Measurements from ENCODE around the gene KPNA1.
"Not testable (repeated sequence)": the region's sequence is repeated elsewhere in the genome, so short reads cannot be mapped to it uniquely, and the experiment has no call there.

KPNA1 gene

DNA sequence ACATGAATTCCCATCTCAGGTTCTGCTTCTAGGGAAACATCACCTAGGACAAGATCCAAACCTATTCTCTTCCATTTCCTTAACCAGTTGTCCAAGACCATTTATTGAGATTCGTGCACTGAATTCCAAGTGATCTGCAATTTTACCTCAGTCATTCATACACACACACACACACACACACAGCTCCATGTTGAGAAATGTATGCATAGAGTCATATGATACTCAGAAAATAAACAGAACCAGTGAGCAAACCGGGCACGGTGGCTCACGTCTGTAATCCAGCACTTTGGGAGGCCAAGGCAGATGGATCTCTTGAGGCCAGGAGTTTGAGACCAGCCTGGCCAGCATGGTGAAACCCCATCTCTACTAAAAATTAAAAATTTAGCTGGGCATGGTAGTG lies 6.1 kb upstream of the KPNA1 start:
- no peak overlapping the region for H3K27ac ChIP-seq (ENCODE audit: low read depth, low read length, severe bottlenecking)
- H3K36me3 ChIP-seq (ENCODE audit: control insufficient read depth, insufficient read depth, low read length): no peaks in the 10 kb centered on the region
- no peaks in the 10 kb centered on the region for H3K4me1 ChIP-seq (ENCODE audit: control insufficient read depth, insufficient read depth, low read length, poor library complexity, severe bottlenecking)
- H3K9me3 ChIP-seq (ENCODE audit: control insufficient read depth, low read length): no peaks in the 10 kb centered on the region
- 94 to 97% methylated on average over 4 of the region's 4 CpGs for WGBS, 2 experiments (ENCODE audit: insufficient coverage in 2 of 2)
- no peak overlapping the region for H3K4me3 ChIP-seq (ENCODE audit: extremely low read depth, insufficient read depth, low read length, poor library complexity, severe bottlenecking)

DNA sequence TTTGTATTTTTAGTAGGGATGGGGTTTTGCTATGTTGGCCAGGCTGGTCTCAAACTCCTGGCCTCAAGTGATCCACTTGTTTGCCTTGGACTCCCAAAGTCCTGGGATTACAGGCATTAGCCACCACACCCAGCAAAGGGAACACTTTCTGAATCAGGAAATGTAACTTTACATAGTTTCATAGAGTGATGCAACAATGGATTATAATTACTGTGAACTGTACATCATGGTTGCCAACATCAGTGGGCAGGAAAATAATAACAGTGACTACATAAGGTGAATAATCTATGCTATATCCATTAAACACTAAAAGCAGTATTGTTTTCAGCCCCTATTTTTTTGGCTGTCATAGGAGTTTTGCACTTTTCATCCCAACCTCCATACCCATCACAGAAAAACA lies 5.0 kb upstream of the KPNA1 start:
- Histone ChIP-seq H3K27ac (ENCODE audit: low read depth, low read length, severe bottlenecking) (no peak overlapping the region), H3K36me3 (ENCODE audit: control insufficient read depth, insufficient read depth, low read length) (no peaks in the 10 kb centered on the region), H3K4me1 (ENCODE audit: control insufficient read depth, insufficient read depth, low read length, poor library complexity, severe bottlenecking) (no peaks in the 10 kb centered on the region), H3K4me3 (ENCODE audit: extremely low read depth, insufficient read depth, low read length, poor library complexity, severe bottlenecking) (no peak overlapping the region), H3K9me3 (ENCODE audit: control insufficient read depth, low read length) (no peaks in the 10 kb centered on the region)

DNA sequence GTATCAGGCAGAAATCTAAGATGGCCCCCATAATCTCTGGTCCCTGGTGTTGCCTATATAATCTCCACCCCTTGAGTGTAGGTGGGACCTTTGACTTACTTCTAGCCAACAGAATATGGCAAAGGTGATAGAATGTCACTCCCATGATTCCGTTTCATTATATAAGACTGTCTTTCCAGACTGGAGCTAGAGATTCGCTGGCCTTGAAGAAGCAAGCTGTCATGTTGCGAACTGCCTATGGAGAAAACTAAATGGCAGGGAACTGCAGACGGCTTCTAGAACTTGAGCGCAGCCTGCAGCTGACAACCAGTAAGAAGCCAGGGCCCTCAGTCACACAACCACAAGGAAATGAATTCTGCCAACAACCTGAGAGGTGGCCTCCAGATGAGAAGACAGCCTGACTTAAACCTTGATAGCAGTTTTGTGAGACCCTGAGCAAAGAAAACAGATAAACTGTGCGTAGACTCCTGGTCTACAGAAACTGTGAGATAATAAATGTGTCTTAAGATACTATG lies 2.2 kb upstream of the KPNA1 start:
- Histone ChIP-seq H3K4me3 (ENCODE audit: extremely low read depth, insufficient read depth, low read length, poor library complexity, severe bottlenecking) (no peak overlapping the region), H3K4me1 (ENCODE audit: control insufficient read depth, insufficient read depth, low read length, poor library complexity, severe bottlenecking) (no peaks in the 10 kb centered on the region), H3K27ac (ENCODE audit: low read depth, low read length, severe bottlenecking) (no peak overlapping the region), H3K9me3 (ENCODE audit: control insufficient read depth, low read length) (no peaks in the 10 kb centered on the region), H3K36me3 (ENCODE audit: control insufficient read depth, insufficient read depth, low read length) (no peaks in the 10 kb centered on the region)
- WGBS, 2 experiments (ENCODE audit: insufficient coverage in 2 of 2): 88 to 93% methylated on average over 5 of the region's 6 CpGs

DNA sequence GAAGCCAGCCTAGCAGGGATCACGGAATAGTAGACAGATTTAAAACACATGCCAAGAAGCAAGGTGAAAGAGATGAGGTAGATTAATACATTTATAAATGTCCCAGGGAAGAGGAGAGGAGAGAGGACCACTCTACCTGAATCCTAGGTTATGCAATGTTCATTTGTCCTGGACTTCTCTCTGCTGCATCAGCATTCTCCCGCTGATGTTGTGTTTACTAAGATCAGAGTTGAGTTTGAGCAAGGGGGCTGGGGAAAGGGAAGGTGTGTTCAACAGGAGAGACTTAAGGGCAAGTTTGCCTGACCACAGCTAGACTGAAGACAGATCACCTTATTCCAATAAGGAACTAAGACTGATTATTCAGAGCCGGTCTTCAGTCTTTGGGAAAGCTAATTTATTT lies 1.1 kb upstream of the KPNA1 start:
- no peaks in the 10 kb centered on the region for H3K9me3 ChIP-seq (ENCODE audit: control insufficient read depth, low read length)
- H3K4me1 ChIP-seq (ENCODE audit: control insufficient read depth, insufficient read depth, low read length, poor library complexity, severe bottlenecking): peaks cover 7% of the 10 kb centered on the region
- H3K4me3 ChIP-seq (ENCODE audit: extremely low read depth, insufficient read depth, low read length, poor library complexity, severe bottlenecking): no peak overlapping the region
- WGBS, 2 experiments (ENCODE audit: insufficient coverage in 2 of 2): 100% methylated on average over 2 to 3 of the region's 3 CpGs
- peaks cover 4% of the 10 kb centered on the region for H3K36me3 ChIP-seq (ENCODE audit: control insufficient read depth, insufficient read depth, low read length)
- H3K27ac ChIP-seq (ENCODE audit: low read depth, low read length, severe bottlenecking): no peak overlapping the region

DNA sequence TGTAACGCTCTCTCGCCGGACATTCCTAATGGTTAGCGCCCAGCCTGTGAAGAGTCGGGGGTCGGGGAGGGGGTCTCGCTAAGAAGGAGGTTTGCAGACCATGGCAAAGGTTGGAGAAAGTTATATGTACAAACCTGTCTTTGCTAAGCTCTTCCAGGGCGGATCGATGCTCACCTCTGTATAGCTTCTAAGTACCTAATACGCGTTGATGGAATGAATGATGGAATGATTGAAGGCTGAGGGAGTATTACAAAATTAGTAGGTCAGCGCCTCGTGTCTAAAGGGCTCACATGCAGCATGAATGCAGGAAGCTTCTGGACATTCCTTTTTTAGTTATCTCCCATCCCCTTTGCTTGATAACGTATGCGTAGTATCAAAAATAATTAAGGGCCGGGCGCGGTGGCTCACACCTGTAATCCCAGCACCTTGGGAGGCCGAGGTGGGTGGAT lies 305 bp upstream of the KPNA1 start:
- peaks cover 7% of the 10 kb centered on the region for H3K4me1 ChIP-seq (ENCODE audit: control insufficient read depth, insufficient read depth, low read length, poor library complexity, severe bottlenecking)
- no peaks in the 10 kb centered on the region for H3K9me3 ChIP-seq (ENCODE audit: control insufficient read depth, low read length)
- 27 to 39% methylated on average over 12 to 16 of the region's 19 CpGs for WGBS, 2 experiments (ENCODE audit: insufficient coverage in 2 of 2)
- H3K4me3 ChIP-seq (ENCODE audit: extremely low read depth, insufficient read depth, low read length, poor library complexity, severe bottlenecking): peak overlapping the region; percentile 71
- peak overlapping the region; percentile 97 for H3K27ac ChIP-seq (ENCODE audit: low read depth, low read length, severe bottlenecking)
- peaks cover 6% of the 10 kb centered on the region for H3K36me3 ChIP-seq (ENCODE audit: control insufficient read depth, insufficient read depth, low read length)

DNA sequence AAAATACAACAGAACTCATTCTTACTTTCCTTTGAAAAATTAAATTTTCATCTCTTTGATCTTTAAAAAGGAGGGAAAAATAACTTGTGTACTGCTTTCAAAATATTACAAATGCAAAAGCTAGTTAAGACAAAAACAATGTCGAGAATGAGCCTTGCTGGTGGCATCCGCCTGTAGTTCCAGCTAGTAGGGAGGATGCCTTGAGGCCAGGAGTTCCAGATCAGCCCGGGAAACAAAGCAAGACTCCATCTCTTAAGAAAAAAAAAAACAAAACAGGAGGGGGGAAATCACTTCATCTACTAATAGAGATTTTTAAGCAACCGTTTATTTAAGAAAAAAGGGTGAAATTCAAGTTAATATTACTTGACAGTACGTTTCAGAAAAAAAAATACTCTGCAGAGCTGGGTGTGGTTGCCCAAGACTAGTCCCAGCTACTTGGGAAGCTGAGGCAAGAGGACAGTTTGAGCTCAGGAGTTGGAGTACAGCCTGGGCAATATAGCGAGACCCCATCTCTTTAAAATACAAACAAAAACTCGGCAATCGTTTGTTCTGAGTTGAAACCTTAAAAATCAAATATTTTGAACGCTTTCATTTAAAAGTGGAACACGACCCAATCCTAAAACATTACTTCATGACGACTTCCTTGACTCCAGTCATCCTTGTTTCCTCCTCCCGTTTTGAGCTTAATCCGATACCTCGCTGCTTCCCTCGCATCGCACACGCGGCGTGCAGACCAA lies 1.2 kb downstream of the KPNA1 start:
- Histone ChIP-seq H3K4me1 (ENCODE audit: control insufficient read depth, insufficient read depth, low read length, poor library complexity, severe bottlenecking) (peaks cover 7% of the 10 kb centered on the region), H3K9me3 (ENCODE audit: control insufficient read depth, low read length) (no peaks in the 10 kb centered on the region), H3K36me3 (ENCODE audit: control insufficient read depth, insufficient read depth, low read length) (peaks cover 7% of the 10 kb centered on the region), H3K27ac (ENCODE audit: low read depth, low read length, severe bottlenecking) (peak overlapping the region; percentile 97), H3K4me3 (ENCODE audit: extremely low read depth, insufficient read depth, low read length, poor library complexity, severe bottlenecking) (peak overlapping the region; percentile 71)
- 4% methylated on average over 14 to 15 of the region's 19 CpGs for WGBS, 2 experiments (ENCODE audit: insufficient coverage in 2 of 2)

DNA sequence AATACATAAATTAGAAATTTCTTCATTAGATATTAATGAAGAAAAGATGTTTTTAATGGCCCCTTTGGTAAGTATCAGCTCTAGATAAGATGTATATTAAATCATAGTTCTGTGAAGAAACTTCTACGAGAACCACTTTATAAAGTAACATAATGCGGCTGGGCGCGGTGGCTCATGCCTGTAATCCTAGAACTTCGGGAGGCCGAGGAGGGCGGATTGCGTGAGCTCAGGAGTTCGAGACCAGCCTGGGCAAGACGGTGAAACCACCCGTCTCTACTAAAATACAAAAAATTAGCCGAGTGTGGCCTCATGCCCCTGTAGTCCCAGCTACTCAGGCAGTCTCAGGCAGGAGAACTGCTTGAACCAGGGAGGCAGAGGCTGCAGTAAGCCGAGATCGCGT lies 2.5 kb downstream of the KPNA1 start:
- 70 to 78% methylated on average over 12 of the region's 15 CpGs for WGBS, 2 experiments (ENCODE audit: insufficient coverage in 2 of 2)
- Histone ChIP-seq H3K27ac (ENCODE audit: low read depth, low read length, severe bottlenecking) (no peak overlapping the region), H3K4me3 (ENCODE audit: extremely low read depth, insufficient read depth, low read length, poor library complexity, severe bottlenecking) (peak overlapping the region; percentile 10), H3K9me3 (ENCODE audit: control insufficient read depth, low read length) (no peaks in the 10 kb centered on the region), H3K4me1 (ENCODE audit: control insufficient read depth, insufficient read depth, low read length, poor library complexity, severe bottlenecking) (peaks cover 7% of the 10 kb centered on the region), H3K36me3 (ENCODE audit: control insufficient read depth, insufficient read depth, low read length) (peaks cover 10% of the 10 kb centered on the region)

DNA sequence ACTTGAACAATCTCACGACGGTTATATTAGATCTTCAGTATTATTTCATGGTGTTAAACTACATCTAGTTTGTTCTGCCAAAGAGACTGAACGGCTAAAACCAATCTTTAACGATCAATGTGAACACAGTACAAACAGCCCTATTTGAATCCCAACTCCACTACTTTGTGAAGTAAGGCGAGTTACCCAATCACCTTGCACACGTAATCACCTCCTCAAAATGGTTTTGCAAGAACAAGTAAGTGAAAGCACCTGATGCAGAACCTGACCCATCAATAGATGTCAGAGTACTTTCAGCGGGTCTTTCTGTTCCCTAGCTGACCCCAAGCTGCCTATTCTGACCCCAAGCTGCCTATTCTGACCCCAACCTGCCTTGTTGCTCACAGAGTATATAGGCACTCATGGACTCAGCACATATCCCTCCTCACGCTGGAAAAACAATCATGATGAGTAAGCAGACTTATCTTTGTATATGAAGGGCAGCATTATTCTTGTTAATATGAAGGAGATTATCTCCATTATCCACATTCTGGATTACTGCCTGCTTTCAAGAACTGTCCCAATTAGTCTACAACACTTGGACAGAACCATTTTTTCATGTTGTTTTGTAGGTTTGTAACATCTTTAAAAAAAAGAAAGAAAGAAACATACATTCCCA lies 3.7 kb downstream of the KPNA1 start:
- H3K27ac ChIP-seq (ENCODE audit: low read depth, low read length, severe bottlenecking): no peak overlapping the region
- WGBS, 2 experiments (ENCODE audit: insufficient coverage in 2 of 2): 91 to 95% methylated on average over 5 to 6 of the region's 8 CpGs
- peaks cover 17% of the 10 kb centered on the region for H3K36me3 ChIP-seq (ENCODE audit: control insufficient read depth, insufficient read depth, low read length)
- peaks cover 7% of the 10 kb centered on the region for H3K4me1 ChIP-seq (ENCODE audit: control insufficient read depth, insufficient read depth, low read length, poor library complexity, severe bottlenecking)
- no peaks in the 10 kb centered on the region for H3K9me3 ChIP-seq (ENCODE audit: control insufficient read depth, low read length)
- no peak overlapping the region for H3K4me3 ChIP-seq (ENCODE audit: extremely low read depth, insufficient read depth, low read length, poor library complexity, severe bottlenecking)

DNA sequence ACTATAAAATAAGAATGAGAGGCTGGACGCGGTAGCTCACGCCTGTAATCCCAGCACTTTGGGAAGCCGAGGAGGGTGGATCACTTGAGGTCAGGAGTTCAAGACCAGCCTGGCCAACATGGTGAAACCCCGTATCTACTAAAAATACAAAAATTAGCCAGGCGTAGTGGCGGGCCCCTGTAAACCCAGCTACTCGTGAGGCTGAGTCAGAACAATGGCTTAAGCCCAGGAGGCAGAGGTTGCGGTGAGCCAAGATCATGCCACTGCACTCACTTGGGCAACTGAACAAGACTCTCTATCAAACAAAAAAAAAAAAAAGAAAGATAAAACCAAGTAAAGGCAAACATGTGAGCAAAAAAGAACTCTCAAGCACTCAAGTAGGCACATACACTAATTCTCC lies 5.8 kb downstream of the KPNA1 start:
- not testable (repeated sequence) for H3K4me3 ChIP-seq (ENCODE audit: extremely low read depth, insufficient read depth, low read length, poor library complexity, severe bottlenecking); H3K4me1 ChIP-seq (ENCODE audit: control insufficient read depth, insufficient read depth, low read length, poor library complexity, severe bottlenecking); H3K27ac ChIP-seq (ENCODE audit: low read depth, low read length, severe bottlenecking); H3K9me3 ChIP-seq (ENCODE audit: control insufficient read depth, low read length)
- H3K36me3 ChIP-seq (ENCODE audit: control insufficient read depth, insufficient read depth, low read length): peaks cover 28% of the 10 kb centered on the region
- 96 to 100% methylated on average over 5 to 8 of the region's 9 CpGs for WGBS, 2 experiments (ENCODE audit: insufficient coverage in 2 of 2)

DNA sequence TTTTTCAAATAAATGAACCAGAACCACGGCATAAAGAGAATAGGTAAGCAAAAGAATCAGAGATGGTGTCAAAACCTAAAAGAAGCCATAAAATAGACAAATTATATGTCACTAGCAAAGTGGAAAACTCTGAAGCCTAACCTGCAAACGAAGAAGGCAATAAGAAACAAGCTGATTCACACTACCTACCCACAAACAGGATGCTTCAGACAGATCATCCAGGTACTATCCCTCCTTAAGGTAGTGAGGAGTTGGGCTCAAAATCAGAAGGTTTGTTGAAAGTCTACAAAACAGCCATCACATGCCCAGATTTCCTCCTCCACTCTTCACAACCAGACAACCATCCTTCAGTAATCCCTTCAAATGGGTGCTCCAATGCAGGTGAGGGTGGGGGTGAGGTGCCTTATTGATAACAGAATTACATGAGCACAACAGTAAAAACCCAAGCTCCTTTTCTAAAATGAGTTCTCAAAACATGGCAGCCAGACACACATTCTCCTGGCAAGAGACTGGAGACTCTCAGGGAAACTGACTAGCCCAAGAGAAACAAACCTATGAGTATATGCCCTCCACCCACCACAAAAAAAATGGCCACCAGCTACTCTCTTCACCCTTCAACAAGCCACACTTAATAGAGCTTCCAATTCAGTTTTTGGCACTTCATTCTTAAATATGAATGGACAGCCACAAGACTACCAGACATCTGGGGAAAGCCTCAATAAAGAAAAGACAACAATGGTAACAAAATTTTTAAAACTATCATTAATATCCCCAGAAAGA lies 6.4 kb downstream of the KPNA1 start:
- H3K9me3 ChIP-seq (ENCODE audit: control insufficient read depth, low read length): no peaks in the 10 kb centered on the region
- H3K36me3 ChIP-seq (ENCODE audit: control insufficient read depth, insufficient read depth, low read length): peaks cover 28% of the 10 kb centered on the region
- no peak overlapping the region for H3K4me3 ChIP-seq (ENCODE audit: extremely low read depth, insufficient read depth, low read length, poor library complexity, severe bottlenecking)
- WGBS, 2 experiments (ENCODE audit: insufficient coverage in 2 of 2): no CpG with 5 or more reads among the region's 2 CpGs
- H3K4me1 ChIP-seq (ENCODE audit: control insufficient read depth, insufficient read depth, low read length, poor library complexity, severe bottlenecking): peaks cover 7% of the 10 kb centered on the region
- no peak overlapping the region for H3K27ac ChIP-seq (ENCODE audit: low read depth, low read length, severe bottlenecking)

Data from mesodermal cell (in vitro differentiated cells).